PFSK-1 (cell line): Measurements from ENCODE around the gene SYCP2.

ENCODE experiments used
- FOXP2 ChIP-seq: optimal IDR thresholded peaks from 2 replicates; pipeline ENCODE3; 2011; ENCODE audit warnings: borderline replicate concordance, control low read depth, inconsistent platforms; ENCODE audit not compliant: insufficient read depth; ENCODE audit errors: extremely low read length, extremely low read depth
- POLR2AphosphoS5 ChIP-seq: IDR thresholded peaks from 2 replicates; pipeline ENCODE4 v1.6.1; 2012; ENCODE audit warnings: low read depth, mild to moderate bottlenecking, control low read depth, low read length, moderate library complexity
- REST ChIP-seq, 2 experiments: IDR thresholded peaks; 2 replicates each; pipeline versions ENCODE4 v1.6.1 to v1.8.0; 2011 to 2012; ENCODE audit warnings: low read depth in 2 of 2, low read length in 2 of 2, control low read depth in 1 of 2, inconsistent platforms in 1 of 2, mild to moderate bottlenecking in 1 of 2, moderate library complexity in 1 of 2; ENCODE audit not compliant: insufficient read depth in 1 of 2
- SIN3A ChIP-seq: IDR thresholded peaks from 2 replicates; pipeline ENCODE4 v1.6.1; 2012; ENCODE audit warnings: mild to moderate bottlenecking, low read length, moderate library complexity, borderline replicate concordance; ENCODE audit not compliant: insufficient read depth
- TAF1 ChIP-seq: IDR thresholded peaks from 2 replicates; pipeline ENCODE4 v1.6.1; 2012; ENCODE audit warnings: low read length, control low read depth, borderline replicate concordance; ENCODE audit not compliant: insufficient read depth

The SYCP2 gene

GRCh38 chr20:59958626-59959025 is 25.2 kb upstream of the SYCP2 start:
- TF ChIP-seq REST (IDR thresholded peaks at IDR 0.05; ENCODE audit: insufficient read depth in 1 of 2, low read depth in 2 of 2, low read length in 2 of 2) = no peak
- TF ChIP-seq TAF1 = no peak
- no peak for TF ChIP-seq SIN3A
- no peak for TF ChIP-seq POLR2AphosphoS5
- no peak for TF ChIP-seq FOXP2

GRCh38 chr20:59958123-59958522 is 24.7 kb upstream of the SYCP2 start, which contains the start of gene CDH26:
CDH26 (plus strand) TSS chr20:59958423; CDS start chr20:59958727, 304 bp downstream.
- TF ChIP-seq TAF1 (no peak), FOXP2 (no peak), REST (IDR thresholded peaks at IDR 0.05; ENCODE audit: insufficient read depth in 1 of 2, low read depth in 2 of 2, low read length in 2 of 2) (no peak), POLR2AphosphoS5 (no peak), SIN3A (no peak)

- TF ChIP-seq REST (IDR thresholded peaks at IDR 0.05; ENCODE audit: insufficient read depth in 1 of 2, low read depth in 2 of 2, low read length in 2 of 2) (no peak), SIN3A (no peak)
Measured at GRCh38 chr20:59955131-59955796, 21.8 kb upstream of the SYCP2 start.

DNA sequence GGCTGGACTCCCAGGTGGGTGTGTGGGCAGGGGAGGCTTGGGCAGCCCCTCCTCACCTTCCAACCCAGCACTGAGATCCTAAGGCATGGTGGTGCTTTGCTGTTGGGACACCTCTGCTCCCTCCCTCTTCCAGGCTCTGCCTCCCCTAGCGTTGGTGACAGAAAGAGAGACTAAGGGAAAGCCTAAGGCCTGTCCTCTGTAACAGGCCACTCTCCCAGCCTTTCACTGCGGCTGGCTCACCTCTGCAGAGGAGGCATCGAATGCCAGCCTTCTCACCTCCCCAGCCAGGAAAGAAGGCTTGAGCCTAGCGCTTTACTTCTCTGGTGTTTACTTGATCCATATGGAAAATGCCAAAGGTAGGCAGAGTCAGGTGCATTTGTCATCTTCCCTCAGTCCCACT is 21.3 kb upstream of the SYCP2 start:
- no peak for TF ChIP-seq REST (IDR thresholded peaks at IDR 0.05; ENCODE audit: insufficient read depth in 1 of 2, low read depth in 2 of 2, low read length in 2 of 2)
- TF ChIP-seq TAF1 = no peak
- no peak for TF ChIP-seq FOXP2
- TF ChIP-seq SIN3A = no peak
- no peak for TF ChIP-seq POLR2AphosphoS5

GRCh38 chr20:59949911-59950310 is 16.5 kb upstream of the SYCP2 start:
- TF ChIP-seq REST (IDR thresholded peaks at IDR 0.05; ENCODE audit: insufficient read depth in 1 of 2, low read depth in 2 of 2, low read length in 2 of 2) (no peak), TAF1 (no peak), SIN3A (no peak), POLR2AphosphoS5 (no peak), FOXP2 (no peak)
